GM18517 (cell line): ENCODE measurements around the gene MYT1.
"Not testable (repeated sequence)": the region's sequence is repeated elsewhere in the genome, so short reads cannot be mapped to it uniquely, and the experiment has no call there.

Source experiments
- ATAC-seq: cut with Tn5 transposase; IDR thresholded peaks from one replicate; pipeline ENCODE4 v1.9.1; 2021; ENCODE audit warnings: mild to moderate bottlenecking, moderate library complexity; ENCODE audit not compliant: unreplicated experiment

Gene MYT1

GRCh38 chr20:64258071-64258823 lies 94.0 kb downstream of the MYT1 start:
- ATAC-seq, result no peak

GRCh38 chr20:64260239-64260638 lies 96.0 kb downstream of the MYT1 start:
- ATAC-seq, result no peak

- no peak for ATAC-seq
Observed at GRCh38 chr20:64261138-64261537, 96.9 kb downstream of the MYT1 start.

GRCh38 chr20:64264091-64264490 lies 99.8 kb downstream of the MYT1 start:
- no peak for ATAC-seq

- no peak for ATAC-seq
Observed at GRCh38 chr20:64265201-64265600, 100.9 kb downstream of the MYT1 start.

GRCh38 chr20:64266988-64267387 lies 102.7 kb downstream of the MYT1 start:
- ATAC-seq, result no peak

- no peak for ATAC-seq
Observed at GRCh38 chr20:64268174-64268573, 103.9 kb downstream of the MYT1 start.

- ATAC-seq, result no peak
Observed at GRCh38 chr20:64269604-64270411, 105.6 kb downstream of the MYT1 start.

- no peak for ATAC-seq
Observed at GRCh38 chr20:64271636-64272035, 107.4 kb downstream of the MYT1 start.

GRCh38 chr20:64273109-64273508 lies 108.9 kb downstream of the MYT1 start:
- no peak for ATAC-seq

- ATAC-seq, result no peak
Observed at GRCh38 chr20:64276817-64277216, 112.6 kb downstream of the MYT1 start.

GRCh38 chr20:64277571-64278316 lies 113.5 kb downstream of the MYT1 start:
- no peak for ATAC-seq

GRCh38 chr20:64278317-64278681 lies 114.0 kb downstream of the MYT1 start:
- no peak for ATAC-seq

- ATAC-seq, result no peak
Observed at GRCh38 chr20:64279826-64280459, 115.7 kb downstream of the MYT1 start.

GRCh38 chr20:64280460-64280843 lies 116.2 kb downstream of the MYT1 start:
- ATAC-seq, result no peak

GRCh38 chr20:64283646-64284045 lies 119.4 kb downstream of the MYT1 start:
- no peak for ATAC-seq

GRCh38 chr20:64285579-64286446 lies 121.6 kb downstream of the MYT1 start:
- ATAC-seq, result peak; percentile 90

GRCh38 chr20:64286447-64287263 lies 122.4 kb downstream of the MYT1 start:
- ATAC-seq, result not testable (repeated sequence)

- ATAC-seq, result not testable (repeated sequence)
Observed at GRCh38 chr20:64287264-64287590, 123.0 kb downstream of the MYT1 start.
